K562 (cell line): ENCODE results near the gene REG4. TPM values are rescaled to one million over a fixed set of nuclear protein-coding genes. Genes with fewer than 3 reads are reported as not detected.

Experiments
- ATAC-seq: fragments of 200-7000 bp; cut with Tn5 transposase; 3 replicates; pipeline ENCODE4 v1.9.1; 2020; ENCODE audit warnings: moderate library complexity
- BruUV-seq: library from RNA; stranded (reverse); fragments of 400-500 nt; replicated peaks from 2 replicates; lab custom pipeline; 2021; lab: Mats Ljungman, UMichigan
- CTCF ChIA-PET: fragments of 300-600 bp; formaldehyde crosslinking; extraction: SDS; loops from one replicate; lab custom pipeline; 2021; ENCODE audit warnings: low intra/inter-chr PET ratio; lab: Yijun Ruan, JAX
- POLR2A ChIA-PET: fragments of 300-600, 350-650 bp; sonication (Branson Sonifier 250); formaldehyde crosslinking; extraction: SDS; loops from one replicate; lab custom pipeline; 2021; ENCODE audit warnings: antibody characterized with exemption, inconsistent platforms; lab: Yijun Ruan, JAX
- DNase-seq, 4 experiments: peaks; one replicate each; pipeline versions ENCODE4 v3.0.0 to v3.0.0-alpha.2; 2011 to 2018; ENCODE audit warnings: low spot score in 3 of 4, mixed read lengths in 3 of 4; ENCODE audit errors: extremely low read depth in 1 of 4
- FAIRE-seq: peaks from 2 replicates; lab custom pipeline; 2011; peaks lifted over from hg19 to GRCh38; lab: Jason Lieb, UNC
- H2AFZ ChIP-seq: 2 replicates; pipeline ENCODE4 v1.6.0; 2011; ENCODE audit warnings: low read depth, low read length, control low read depth, inconsistent platforms
- H3K27ac ChIP-seq: fragments of 200-600 bp; 3 replicates; pipeline ENCODE4 v1.8.0; 2011; ENCODE audit warnings: low read depth, mild to moderate bottlenecking, control low read depth, inconsistent platforms, low read length, moderate library complexity, mixed read lengths; ENCODE audit errors: extremely low read depth
- H3K27me3 ChIP-seq, 2 experiments: fragments of 300-600 bp in 1 of 2; 2 replicates in 1 of 2; 3 replicates in 1 of 2; pipeline versions ENCODE4 v1.6.0 to v1.8.0; 2011; ENCODE audit warnings: inconsistent platforms in 2 of 2, low read length in 2 of 2, mild to moderate bottlenecking in 1 of 2, mixed read lengths in 1 of 2, moderate library complexity in 1 of 2; ENCODE audit not compliant: control insufficient read depth in 2 of 2, insufficient read depth in 2 of 2
- H3K36me3 ChIP-seq: fragments of 300-600 bp; 3 replicates; pipeline ENCODE4 v1.8.0; 2011; ENCODE audit warnings: mild to moderate bottlenecking, low read length, inconsistent platforms; ENCODE audit not compliant: control insufficient read depth, insufficient read depth
- H3K4me1 ChIP-seq, 2 experiments: fragments of 200-600 bp in 1 of 2; replicated peaks in 1 of 2; 2 replicates in 1 of 2; 3 replicates in 1 of 2; pipeline versions ENCODE4 v1.5.1 to v1.8.0; 2011; ENCODE audit warnings: inconsistent platforms in 2 of 2, low read length in 2 of 2, mild to moderate bottlenecking in 1 of 2, mixed read lengths in 1 of 2, moderate library complexity in 1 of 2; ENCODE audit not compliant: control insufficient read depth in 2 of 2, insufficient read depth in 2 of 2
- H3K4me2 ChIP-seq: 2 replicates; pipeline ENCODE4 v1.6.1; 2011; ENCODE audit warnings: low read length, control low read depth, inconsistent platforms, mixed read lengths; ENCODE audit not compliant: insufficient read depth
- H3K4me3 ChIP-seq: fragments of 200-600 bp; sonication (generic), shearing (Covaris generic); 2 replicates; pipeline ENCODE4 v1.5.1; 2016; ENCODE audit warnings: control low read depth, inconsistent platforms
- H3K79me2 ChIP-seq: fragments of 200-600 bp; 3 replicates; pipeline ENCODE4 v1.8.0; 2011; ENCODE audit warnings: low read length, inconsistent platforms; ENCODE audit not compliant: control insufficient read depth, insufficient read depth
- H3K9ac ChIP-seq, 2 experiments: 2 replicates each; pipeline versions ENCODE4 v1.6.0 to v1.6.1; 2011; ENCODE audit warnings: low read depth in 2 of 2, low read length in 2 of 2, control low read depth in 1 of 2, inconsistent platforms in 1 of 2, mild to moderate bottlenecking in 1 of 2, mixed read lengths in 1 of 2; ENCODE audit not compliant: insufficient read depth in 1 of 2
- H3K9me1 ChIP-seq: one replicate; pipeline ENCODE4 v1.6.0; 2011; ENCODE audit warnings: inconsistent platforms, mild to moderate bottlenecking, low read length, moderate library complexity; ENCODE audit not compliant: control insufficient read depth, insufficient read depth
- H3K9me3 ChIP-seq: replicated peaks from 2 replicates; pipeline ENCODE4 v1.5.1; 2011; ENCODE audit warnings: low read depth, low read length, inconsistent platforms; ENCODE audit not compliant: control insufficient read depth, insufficient read depth
- H4K20me1 ChIP-seq: replicated peaks from 2 replicates; pipeline ENCODE4 v1.6.1; 2011; ENCODE audit warnings: low read length, inconsistent platforms, mixed read lengths; ENCODE audit not compliant: control insufficient read depth, insufficient read depth
- ESRRB ChIP-seq: fragments of 250-450 bp; sonication (Bioruptor Pico); IDR thresholded peaks from 2 replicates; pipeline ENCODE4 v1.5.0; 2020; ENCODE audit warnings: mild to moderate bottlenecking, moderate library complexity, borderline replicate concordance
- HDGF ChIP-seq: fragments of 450-650 bp; IDR thresholded peaks from 2 replicates; pipeline ENCODE4 v1.6.1; 2016
- MCM3 ChIP-seq: fragments of 450-650 bp; IDR thresholded peaks from 2 replicates; pipeline ENCODE4 v1.6.1; 2016
- MCM5 ChIP-seq: fragments of 450-650 bp; IDR thresholded peaks from 2 replicates; pipeline ENCODE4 v1.6.1; 2016; ENCODE audit warnings: low read depth
- SRSF7 ChIP-seq: fragments of 200-400 bp; formaldehyde crosslinking; optimal IDR thresholded peaks from 2 replicates; pipeline ENCODE3; 2017; ENCODE audit warnings: mild to moderate bottlenecking, low read depth, low read length
- ZBTB1 ChIP-seq: sonication (generic); formaldehyde crosslinking; IDR thresholded peaks from 2 replicates; pipeline ENCODE4 v1.8.1; 2023; ENCODE audit warnings: missing genetic modification reagents, low read depth, mild to moderate bottlenecking, borderline replicate concordance
- ZKSCAN8 ChIP-seq: fragments of 200-800 bp; sonication (Bioruptor generic); IDR thresholded peaks from 2 replicates; pipeline ENCODE4 v1.6.1; 2016; ENCODE audit warnings: missing genetic modification characterization, missing compliant biosample characterization
- ZNF347 ChIP-seq: fragments of 450-650 bp; formaldehyde crosslinking; IDR thresholded peaks from 2 replicates; pipeline ENCODE4 v1.4.0; 2020; ENCODE audit warnings: low read depth, mild to moderate bottlenecking, moderate library complexity
- ZNF589 ChIP-seq: fragments of 200-800 bp; sonication (Bioruptor generic); IDR thresholded peaks from 2 replicates; pipeline ENCODE4 v1.6.1; 2016; ENCODE audit warnings: low read depth, missing genetic modification characterization, missing compliant biosample characterization
- WGBS: fragments of 100-300 bp; shearing (Covaris generic); methylation state at CpG from one replicate; pipeline ENCODE4 v1.1.6; 2016; ENCODE audit warnings: low coverage, mixed read lengths; ENCODE audit not compliant: insufficient coverage; ENCODE audit errors: missing lambda C conversion rate; 5-methylcytosine and 5-hydroxymethylcytosine counted together
- in situ Hi-C: fragments of 300-500 bp; cut with MboI; formaldehyde crosslinking; loops from 4 replicates; pipeline ENCODE4 v1.15.0; 2018; ENCODE audit warnings: inconsistent platforms, mixed read lengths
- intact Hi-C: fragments of 100-400 bp; cut with micrococcal nuclease; formaldehyde crosslinking; loops from 2 replicates; pipeline ENCODE4 v1.14.2; 2022
- polyA plus RNA-seq, 8 experiments: library from polyadenylated mRNA; depleted of rRNA in 4 of 8; stranded (reverse) in 5 of 8; unstranded in 3 of 8; fragments of >200 nt; fragmentation: Nextera tagmentation in 2 of 8; fragmentation: Illumina TruSeq in 1 of 8; extraction: Ambion mirVana in 2 of 8; extraction: Trizol in 1 of 8; gene quantifications; 2 replicates each; pipeline versions ENCODE4 v1.2.1 to v1.2.3, GENCODE V29; 2011 to 2014; ENCODE audit warnings: inconsistent platforms in 1 of 8, missing spikeins in 1 of 8
- total RNA-seq, 7 experiments: library from RNA; depleted of rRNA in 6 of 7; stranded (reverse); fragments of >200 nt in 6 of 7; fragmentation: Illumina TruSeq in 2 of 7; extraction: Trizol in 2 of 7; gene quantifications; 2 replicates each; pipeline versions ENCODE4 v1.2.1 to v1.2.3, GENCODE V29; 2011 to 2021; ENCODE audit warnings: low replicate concordance in 1 of 7

REG4 gene
- total and polyA plus RNA-seq, 9 of the 15 experiments (the other 6 are each of a cell fraction or from before 2014, with no cell fraction given) = not detected

DNA sequence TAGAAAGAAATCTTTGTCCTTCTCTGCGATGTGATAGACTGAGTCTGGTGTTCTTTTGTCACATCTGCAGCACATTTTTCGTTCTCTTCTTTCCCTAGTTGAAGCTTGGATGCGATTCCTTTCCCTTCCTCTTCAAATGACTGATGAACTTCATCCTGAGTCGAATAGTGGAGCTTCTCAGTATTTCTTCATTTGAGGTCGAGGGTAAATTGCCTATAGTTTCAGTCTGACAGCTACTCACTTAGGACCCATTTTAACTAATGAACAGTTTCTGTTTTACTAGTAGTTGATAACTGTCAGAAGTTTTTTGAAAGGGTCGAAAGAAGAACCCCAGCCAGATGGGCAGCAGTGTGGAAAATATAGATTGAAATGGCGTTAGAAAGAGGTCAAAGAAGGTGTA is 4.7 kb upstream of the REG4 start:
- no peaks in the 10 kb centered on the region for H3K79me2 ChIP-seq
- TF ChIP-seq ZBTB1 (CRISPR knock-in tag) (no peak), ZNF347 (CRISPR knock-in tag) (no peak), ZKSCAN8 (CRISPR knock-in tag) (no peak), SRSF7 (no peak), ESRRB (CRISPR knock-in tag) (no peak), ZNF589 (no peak), HDGF (no peak), MCM3 (no peak), MCM5 (no peak)
- H3K9me3 ChIP-seq = no peaks in the 10 kb centered on the region
- in situ Hi-C loops (no loop called here), intact Hi-C loops (no loop called here)
- ChIA-PET CTCF (no interaction called here), POLR2A (interaction anchor here (0.7 to 1.4 kb wide), 4 partner anchors 18 to 58 kb away, joined by 3 to 4 read pairs (median 4); no protein-coding TSS in a partner anchor)
- no peak overlapping the region for H3K9ac ChIP-seq
- peaks cover 0 to 4% of the 10 kb centered on the region in 2 experiments; a peak in 3 of 5 replicates for H3K27me3 ChIP-seq
- no peak overlapping the region for H2AFZ ChIP-seq
- no peaks in the 10 kb centered on the region for H4K20me1 ChIP-seq
- H3K4me2 ChIP-seq = no peak overlapping the region
- no peaks in the 10 kb centered on the region for H3K9me1 ChIP-seq
- no peaks in the 10 kb centered on the region for H3K36me3 ChIP-seq
- no peak for DNase-seq
- ATAC-seq = no peak
- under 1% methylated on average over 7 of the region's 7 CpGs for WGBS
- no peak for FAIRE-seq
- no TSS peak for BruUV-seq
- no peak overlapping the region for H3K27ac ChIP-seq
- H3K4me3 ChIP-seq = no peak overlapping the region
- H3K4me1 ChIP-seq = peaks cover 0 to 17% of the 10 kb centered on the region in 2 experiments; a peak in 2 of 5 replicates
